Right atrium auricular region (tissue), 2 donors: ENCODE data around the gene SPTBN4. TPM values are rescaled to one million over a fixed set of nuclear protein-coding genes. Genes with fewer than 3 reads are reported as not detected.
"Not testable (repeated sequence)": the region's sequence is repeated elsewhere in the genome, so short reads cannot be mapped to it uniquely, and the experiment has no call there.

Experiments
- DNase-seq: peaks from one replicate; pipeline ENCODE4 v3.0.0-alpha.2; 2019; ENCODE audit warnings: low spot score
- H3K27ac ChIP-seq, 2 donors: fragments of 200-600 bp; sonication (generic); 1 replicate in 1 of 2; 2 replicates in 1 of 2; pipeline ENCODE4 v1.5.1; 2016 to 2019
- H3K27me3 ChIP-seq, 2 donors: fragments of 200-600 bp; sonication (generic); one replicate each; pipeline versions ENCODE4 v1.5.1 to v1.6.0; 2017 to 2019
- H3K36me3 ChIP-seq: fragments of 200-600 bp; sonication (generic); one replicate; pipeline ENCODE4 v1.5.1; 2016
- H3K4me1 ChIP-seq, 2 donors: fragments of 200-600 bp; sonication (generic); one replicate each; pipeline versions ENCODE4 v1.5.1 to v1.6.0; 2017 to 2019
- H3K4me3 ChIP-seq, 2 donors: fragments of 200-600 bp; sonication (generic); 1 replicate in 1 of 2; 2 replicates in 1 of 2; pipeline ENCODE4 v1.5.1; 2017 to 2019; ENCODE audit warnings: mild to moderate bottlenecking in 1 of 2, moderate library complexity in 1 of 2
- H3K9me3 ChIP-seq, 2 donors: fragments of 200-600 bp; sonication (generic); one replicate each; pipeline ENCODE4 v1.5.1; 2019
- CTCF ChIP-seq, 2 donors: fragments of 200-600 bp; sonication (generic); IDR thresholded peaks; one replicate each; pipeline ENCODE4 v1.5.1; 2019; ENCODE audit warnings: antibody characterized with exemption in 2 of 2
- total RNA-seq, 2 donors: library from RNA; depleted of rRNA; stranded (reverse); fragments of >200 nt; gene quantifications; one replicate each; pipeline ENCODE4 v1.1.0, GENCODE V29; 2016

SPTBN4 gene
- total RNA-seq, 2 donors from 2014 or later, result 5.2 to 5.5 TPM

- no peaks in the 10 kb centered on the region for H3K4me1 ChIP-seq
- no peak for TF ChIP-seq CTCF (IDR thresholded peaks at IDR 0.05)
- no peak overlapping the region for H3K27ac ChIP-seq
- DNase-seq, result no peak
- no peak overlapping the region for H3K4me3 ChIP-seq
- H3K36me3 ChIP-seq, result no peaks in the 10 kb centered on the region
- no peaks in the 10 kb centered on the region for H3K27me3 ChIP-seq
- H3K9me3 ChIP-seq, result no peaks in the 10 kb centered on the region
These were observed 75.5 kb downstream of the SPTBN4 start for GRCh38 chr19:40542202-40542859.

- no peak for TF ChIP-seq CTCF (IDR thresholded peaks at IDR 0.05)
- DNase-seq, result no peak
- no peaks in the 10 kb centered on the region for H3K4me1 ChIP-seq
- H3K27ac ChIP-seq, result no peak overlapping the region
- H3K4me3 ChIP-seq, result no peak overlapping the region
- H3K27me3 ChIP-seq, result no peaks in the 10 kb centered on the region
- no peaks in the 10 kb centered on the region for H3K9me3 ChIP-seq
- H3K36me3 ChIP-seq, result no peaks in the 10 kb centered on the region
These were observed 76.3 kb downstream of the SPTBN4 start for GRCh38 chr19:40543029-40543597.

GRCh38 chr19:40546153-40546841 lies 79.5 kb downstream of the SPTBN4 start:
- H3K4me1 ChIP-seq, H3K27me3 ChIP-seq, DNase-seq, H3K27ac ChIP-seq, H3K36me3 ChIP-seq, H3K4me3 ChIP-seq, H3K9me3 ChIP-seq: not testable (repeated sequence)

- H3K27me3 ChIP-seq, H3K4me3 ChIP-seq, H3K36me3 ChIP-seq, DNase-seq, H3K9me3 ChIP-seq, H3K27ac ChIP-seq, H3K4me1 ChIP-seq: not testable (repeated sequence)
These were observed 80.4 kb downstream of the SPTBN4 start for GRCh38 chr19:40547190-40547589.

- H3K27ac ChIP-seq, result no peak overlapping the region
- H3K4me3 ChIP-seq, result no peak overlapping the region
- H3K36me3 ChIP-seq, result no peaks in the 10 kb centered on the region
- H3K27me3 ChIP-seq, result no peaks in the 10 kb centered on the region
- H3K4me1 ChIP-seq, result peaks cover 0 to 6% of the 10 kb centered on the region in 2 donors
- no peaks in the 10 kb centered on the region for H3K9me3 ChIP-seq
- DNase-seq, result no peak
- no peak for TF ChIP-seq CTCF (IDR thresholded peaks at IDR 0.05)
These were observed 81.0 kb downstream of the SPTBN4 start for GRCh38 chr19:40547836-40548235.

GRCh38 chr19:40549007-40549708 lies 82.4 kb downstream of the SPTBN4 start:
- no peak overlapping the region for H3K4me3 ChIP-seq
- peak; percentile 53 to 65 for TF ChIP-seq CTCF (IDR thresholded peaks at IDR 0.05)
- H3K4me1 ChIP-seq, result peaks cover 0 to 6% of the 10 kb centered on the region in 2 donors
- no peak overlapping the region for H3K27ac ChIP-seq
- H3K27me3 ChIP-seq, result no peaks in the 10 kb centered on the region
- H3K36me3 ChIP-seq, result no peaks in the 10 kb centered on the region
- no peaks in the 10 kb centered on the region for H3K9me3 ChIP-seq
- DNase-seq, result no peak
